HG02588 (cell line): Measurements from ENCODE around the gene TAMALIN.
"Not testable (repeated sequence)": the region's sequence is repeated elsewhere in the genome, so short reads cannot be mapped to it uniquely, and the experiment has no call there.

Experiments
- ATAC-seq: cut with Tn5 transposase; IDR thresholded peaks from one replicate; pipeline ENCODE4 v1.9.1; 2021; ENCODE audit warnings: mild to moderate bottlenecking, moderate library complexity; ENCODE audit not compliant: unreplicated experiment

The TAMALIN gene

DNA sequence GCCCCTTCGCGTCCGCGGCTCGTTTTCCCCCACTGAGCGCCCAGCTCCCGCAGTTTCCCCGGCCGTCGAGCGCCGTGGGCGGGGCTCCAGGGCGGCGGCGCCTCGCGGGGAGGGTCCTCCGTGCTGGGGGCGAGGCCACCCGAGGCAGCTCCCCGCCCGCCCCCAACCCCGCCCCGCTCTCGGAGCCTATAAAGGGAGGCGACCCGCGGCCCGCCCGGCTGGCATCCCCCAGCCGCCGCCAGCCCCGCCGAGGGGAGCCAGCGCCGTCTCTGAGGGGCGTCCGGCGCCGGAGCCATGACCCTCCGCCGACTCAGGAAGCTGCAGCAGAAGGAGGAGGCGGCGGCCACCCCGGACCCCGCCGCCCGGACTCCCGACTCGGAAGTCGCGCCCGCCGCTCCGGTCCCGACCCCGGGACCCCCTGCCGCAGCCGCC is at the start of gene TAMALIN:
TAMALIN (plus strand) TSS at position 221 of the 432 bp plus-strand sequence; CDS start at position 295, 74 bp downstream.
- no peak for ATAC-seq

DNA sequence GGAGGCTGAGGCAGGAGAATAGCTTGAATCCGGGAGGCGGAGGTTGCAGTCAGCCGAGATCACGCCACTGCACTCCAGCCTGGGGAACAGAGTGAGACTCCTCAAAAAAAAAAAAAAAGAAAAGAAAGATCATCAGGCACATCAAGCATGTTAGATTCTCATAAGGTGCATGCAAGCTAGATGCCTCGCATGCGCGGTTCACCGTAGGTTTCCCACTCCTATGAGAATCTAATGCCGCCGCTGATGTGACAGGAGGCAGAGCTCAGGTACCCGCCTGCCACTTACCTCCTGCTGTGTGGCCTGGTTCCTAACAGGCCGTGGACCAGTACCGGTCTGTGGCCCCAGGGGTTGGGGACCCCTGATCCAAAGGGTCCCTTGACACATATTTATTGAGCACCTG is 48.2 kb upstream of the TAMALIN start:
- ATAC-seq, result no peak

GRCh38 chr12:51959211-51959610 is 47.5 kb upstream of the TAMALIN start:
- ATAC-seq, result no peak

GRCh38 chr12:51959921-51960320 is 46.8 kb upstream of the TAMALIN start:
- ATAC-seq, result no peak

GRCh38 chr12:51960488-51960887 is 46.3 kb upstream of the TAMALIN start:
- no peak for ATAC-seq

DNA sequence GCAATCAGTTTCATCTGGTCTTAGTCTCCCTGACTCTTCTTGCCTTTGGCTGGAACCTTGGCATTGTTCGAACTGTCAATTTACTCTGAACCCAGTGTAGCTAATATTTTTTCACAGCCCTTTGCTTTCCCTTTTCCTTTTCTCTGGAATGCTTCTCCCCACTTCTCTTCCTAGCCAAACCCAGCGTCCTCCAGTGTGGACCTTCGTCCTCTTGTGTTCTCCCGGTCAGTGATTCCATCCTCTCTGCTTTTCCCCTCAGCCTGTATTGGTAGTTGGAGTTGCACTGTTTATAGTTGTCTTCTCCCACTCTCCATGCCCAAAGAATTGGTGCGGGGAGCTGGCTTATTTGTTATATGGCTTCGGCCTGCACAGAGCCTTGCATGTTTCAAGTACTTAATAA is 45.9 kb upstream of the TAMALIN start:
- ATAC-seq, result no peak

DNA sequence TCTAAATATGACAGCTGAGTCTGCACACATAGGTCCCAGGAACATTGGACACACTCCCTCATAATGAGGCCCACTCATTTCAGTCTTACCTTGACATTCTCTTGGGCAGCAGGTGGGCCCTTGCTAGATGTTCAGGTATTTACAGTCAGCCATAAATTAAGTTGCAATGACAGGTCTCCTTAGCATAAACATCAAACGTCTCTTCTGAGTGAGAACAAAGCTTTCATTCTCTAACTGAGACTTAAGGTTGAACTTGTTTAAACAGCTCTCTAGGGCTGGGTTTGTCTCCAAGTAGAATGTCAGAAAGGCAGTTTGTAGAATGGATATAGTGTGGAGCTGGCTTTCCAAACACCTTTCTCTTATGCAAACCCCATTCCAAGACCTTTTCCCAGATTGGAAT is 44.9 kb upstream of the TAMALIN start:
- no peak for ATAC-seq

- no peak for ATAC-seq
Observed at GRCh38 chr12:51962737-51963136, 44.0 kb upstream of the TAMALIN start.

GRCh38 chr12:51963477-51963876 is 43.3 kb upstream of the TAMALIN start:
- ATAC-seq, result no peak

GRCh38 chr12:51969643-51970042 is 37.1 kb upstream of the TAMALIN start:
- ATAC-seq, result no peak

GRCh38 chr12:51970904-51971646 is 35.7 kb upstream of the TAMALIN start:
- peak; percentile 88 for ATAC-seq

DNA sequence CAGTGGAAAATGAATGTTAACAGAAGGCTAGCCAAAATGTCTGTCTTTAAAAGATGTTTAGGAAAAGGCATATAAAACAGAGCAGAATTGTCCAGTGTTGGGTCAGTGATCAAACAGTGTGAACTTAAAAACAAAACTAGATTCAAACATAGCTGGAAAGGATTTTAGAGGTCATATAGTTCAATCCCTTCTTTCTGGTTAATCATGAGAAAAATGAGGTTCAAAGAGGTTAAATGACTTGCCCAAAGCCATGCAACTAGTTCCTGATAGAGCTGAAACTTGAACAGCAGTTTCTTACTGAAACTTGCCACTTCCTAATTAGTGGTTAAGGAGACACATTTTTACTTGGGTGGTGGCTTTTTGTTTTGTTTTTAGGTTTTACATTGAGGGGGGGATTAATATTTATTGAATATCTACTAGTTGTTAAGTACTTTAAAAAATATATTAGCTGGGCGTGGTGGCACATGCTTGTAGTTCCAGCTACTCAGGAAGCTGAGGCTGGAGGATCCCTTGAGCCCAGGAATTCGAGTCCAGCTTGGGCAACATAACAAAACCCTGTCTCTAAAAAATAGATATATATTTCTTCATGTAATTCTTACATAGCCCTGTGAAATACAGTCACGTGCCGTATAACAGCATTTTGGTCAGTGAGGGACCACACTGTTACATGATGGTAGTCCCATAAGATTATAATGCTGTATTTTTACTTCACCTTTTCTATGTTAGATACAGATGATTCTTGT is 34.9 kb upstream of the TAMALIN start:
- ATAC-seq, result no peak

DNA sequence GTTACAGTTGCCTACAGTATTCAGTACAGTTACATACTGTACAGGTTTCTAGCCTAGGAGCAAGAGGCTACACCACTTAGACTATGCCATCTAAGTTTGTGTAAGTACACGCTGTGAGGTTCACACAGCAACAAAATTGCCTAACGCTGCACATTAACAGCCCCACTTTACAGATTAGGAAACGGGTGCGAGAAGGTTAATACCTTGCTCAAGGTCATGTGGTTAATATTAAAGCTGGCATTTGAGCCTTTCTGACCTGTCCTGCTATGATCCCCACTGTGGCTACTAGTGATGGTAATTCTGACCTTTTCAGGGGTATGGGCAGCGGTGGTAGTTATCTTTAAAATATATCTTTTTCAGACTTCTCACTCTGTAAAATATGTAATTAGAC is 34.3 kb upstream of the TAMALIN start:
- ATAC-seq, result no peak

DNA sequence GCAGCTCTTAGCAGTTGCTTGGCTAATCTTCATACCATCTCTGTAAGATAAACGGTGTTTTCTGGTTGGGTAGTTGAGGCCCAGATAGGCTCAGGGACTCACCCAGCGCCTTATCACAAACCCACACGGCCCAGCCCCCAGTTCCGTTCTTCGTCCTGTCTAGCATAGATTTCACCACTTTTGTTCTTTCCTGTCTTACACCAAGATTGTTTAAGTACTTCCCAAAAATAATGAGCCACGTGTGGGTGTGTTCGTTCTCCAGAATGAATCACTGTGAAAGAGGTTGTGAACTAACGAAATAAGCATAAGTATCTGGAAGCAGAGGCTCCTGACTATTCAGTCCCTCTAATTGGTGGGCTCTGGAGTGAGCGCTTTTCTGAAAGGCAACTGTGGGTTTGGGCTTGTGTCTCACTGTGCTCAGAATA is 33.9 kb upstream of the TAMALIN start:
- no peak for ATAC-seq

DNA sequence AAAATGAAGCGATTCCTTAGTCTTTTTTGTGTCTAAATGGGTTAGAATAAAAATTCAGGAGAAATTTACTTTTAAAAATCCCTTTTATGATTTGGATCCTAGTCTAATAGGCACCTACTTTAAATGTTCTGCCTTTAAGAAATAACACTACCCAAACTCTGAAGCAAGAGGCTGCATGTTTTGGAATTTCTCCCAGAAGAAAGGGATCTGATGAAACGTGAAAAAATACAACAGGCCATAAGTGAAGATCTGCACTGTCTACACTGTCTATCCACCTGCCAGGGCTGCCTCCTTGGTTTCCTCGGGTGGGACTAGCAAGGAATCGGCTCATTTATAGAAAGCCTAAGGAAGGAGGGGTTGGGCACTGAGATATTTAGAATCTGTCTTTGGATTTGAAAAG is 33.2 kb upstream of the TAMALIN start:
- no peak for ATAC-seq

DNA sequence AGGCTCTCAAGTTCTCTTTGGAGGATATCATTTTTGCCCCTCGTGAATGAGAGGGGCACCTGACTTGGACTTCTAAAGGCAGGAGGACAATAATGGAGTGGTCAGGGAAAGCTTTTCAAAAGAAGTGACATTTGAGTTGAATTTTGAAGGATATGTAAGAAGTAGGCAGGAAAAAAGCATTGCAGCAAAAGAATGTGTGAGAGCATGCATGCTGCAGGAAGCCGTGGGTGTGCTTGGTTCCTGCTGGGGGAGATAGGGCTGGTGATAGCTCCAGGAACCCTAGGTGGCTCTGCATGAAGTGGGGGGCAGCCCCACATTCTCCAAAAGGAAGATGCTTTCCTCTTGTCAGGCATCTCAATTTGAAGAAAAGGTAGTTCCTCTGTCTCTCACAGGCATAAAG is 32.1 kb upstream of the TAMALIN start:
- ATAC-seq, result no peak

DNA sequence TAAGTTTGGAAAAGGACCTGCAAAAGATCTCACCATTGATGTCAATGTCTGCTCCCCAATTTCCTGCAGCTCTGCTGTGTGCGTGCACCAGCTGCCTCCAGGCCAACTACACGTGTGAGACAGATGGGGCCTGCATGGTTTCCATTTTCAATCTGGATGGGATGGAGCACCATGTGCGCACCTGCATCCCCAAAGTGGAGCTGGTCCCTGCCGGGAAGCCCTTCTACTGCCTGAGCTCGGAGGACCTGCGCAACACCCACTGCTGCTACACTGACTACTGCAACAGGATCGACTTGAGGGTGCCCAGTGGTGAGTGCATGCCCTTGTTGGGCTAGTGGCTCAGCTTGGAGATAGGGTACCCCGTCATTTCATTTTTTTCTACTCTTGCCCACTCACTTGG is 31.6 kb upstream of the TAMALIN start:
- no peak for ATAC-seq

GRCh38 chr12:51976376-51977160 is 30.2 kb upstream of the TAMALIN start:
- ATAC-seq, result no peak

DNA sequence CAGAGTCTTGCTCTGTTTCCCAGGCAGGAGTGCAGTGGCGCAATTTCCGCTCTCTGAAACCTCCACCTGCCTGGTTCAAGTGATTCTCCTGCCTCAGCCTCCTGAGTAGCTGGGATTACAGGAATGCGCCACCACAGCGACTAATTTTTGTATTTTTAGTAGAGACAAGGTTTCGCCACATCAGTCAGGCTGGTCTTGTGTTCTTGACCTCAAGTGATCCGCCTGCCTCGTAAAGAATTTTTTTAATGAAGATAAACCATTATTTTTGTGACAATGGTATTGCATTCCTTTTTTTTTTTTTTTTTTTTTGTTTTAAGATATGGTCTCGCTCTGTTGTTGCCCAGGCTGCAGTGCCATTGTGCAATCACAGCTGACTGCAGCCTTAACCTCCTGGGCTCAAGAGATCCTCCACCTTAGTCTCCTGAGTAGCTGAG is 29.4 kb upstream of the TAMALIN start:
- no peak for ATAC-seq

DNA sequence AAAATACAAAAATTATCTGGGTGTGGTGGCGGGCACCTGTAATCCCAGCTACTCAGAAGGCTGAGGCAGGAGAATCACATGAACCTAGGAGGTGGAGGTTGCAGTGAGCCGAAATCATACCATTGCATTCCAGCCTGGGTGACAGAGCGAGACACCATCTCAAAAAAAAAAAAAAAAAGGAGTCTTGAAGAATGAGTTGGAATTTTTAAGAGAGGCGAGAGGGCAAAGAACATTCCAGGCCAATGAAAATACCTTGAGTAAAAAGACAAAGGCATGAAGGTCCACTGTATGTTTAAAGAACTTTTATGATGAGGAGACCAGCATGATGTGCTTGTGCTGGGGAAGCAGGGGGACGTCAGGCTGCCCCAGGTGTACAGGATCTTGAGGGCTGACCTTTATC is 27.4 kb upstream of the TAMALIN start:
- not testable (repeated sequence) for ATAC-seq

GRCh38 chr12:51980051-51980808 is 26.5 kb upstream of the TAMALIN start:
- ATAC-seq, result peak; percentile 65
